OCI-LY1 (cell line): ENCODE measurements around the gene RNF34.

Experiments
- H2AFZ ChIP-seq: fragments of 200-600 bp; sonication (generic), shearing (Covaris generic); 2 replicates; pipeline ENCODE4 v1.6.0; 2014; ENCODE audit warnings: antibody characterized with exemption, mild to moderate bottlenecking, low read length
- H3F3A ChIP-seq: fragments of 200-600 bp; sonication (generic), shearing (Covaris generic); 2 replicates; pipeline ENCODE4 v1.6.0; 2014; ENCODE audit warnings: mild to moderate bottlenecking, antibody characterized with exemption, low read length, moderate library complexity; ENCODE audit not compliant: insufficient read depth
- H3K27ac ChIP-seq: fragments of 200-600 bp; sonication (generic); 2 replicates; pipeline ENCODE4 v1.5.1; 2014; ENCODE audit warnings: low read length, mixed run types, mild to moderate bottlenecking, low read depth; ENCODE audit not compliant: poor library complexity, severe bottlenecking
- H3K27me3 ChIP-seq: fragments of 200-600 bp; sonication (generic); 2 replicates; pipeline ENCODE4 v1.6.0; 2014; ENCODE audit warnings: antibody characterized with exemption, mild to moderate bottlenecking, low read length, moderate library complexity; ENCODE audit not compliant: insufficient read depth
- H3K36me3 ChIP-seq: fragments of 200-600 bp; sonication (generic); 2 replicates; pipeline ENCODE4 v1.6.1; 2014; ENCODE audit warnings: mild to moderate bottlenecking, antibody characterized with exemption, low read length, moderate library complexity, mixed read lengths; ENCODE audit not compliant: insufficient read depth
- H3K4me1 ChIP-seq: fragments of 200-600 bp; sonication (generic); 2 replicates; pipeline ENCODE4 v1.5.1; 2014; ENCODE audit warnings: mild to moderate bottlenecking, low read length, moderate library complexity; ENCODE audit not compliant: insufficient read depth, severe bottlenecking
- H3K4me2 ChIP-seq: fragments of 200-600 bp; sonication (generic), shearing (Covaris generic); 2 replicates; pipeline ENCODE4 v1.6.1; 2014; ENCODE audit warnings: low read length
- H3K4me3 ChIP-seq: fragments of 200-600 bp; sonication (generic); 2 replicates; pipeline ENCODE4 v1.5.1; 2014; ENCODE audit warnings: low read length, low read depth, mild to moderate bottlenecking, mixed read lengths; ENCODE audit not compliant: poor library complexity, severe bottlenecking
- H3K79me2 ChIP-seq: fragments of 200-600 bp; shearing (Covaris generic); 2 replicates; pipeline ENCODE4 v1.6.1; 2016; ENCODE audit warnings: mixed run types, low read length, mixed read lengths; ENCODE audit not compliant: insufficient read depth
- H3K9ac ChIP-seq: fragments of 200-600 bp; sonication (generic), shearing (Covaris generic); 2 replicates; pipeline ENCODE4 v1.6.1; 2014; ENCODE audit warnings: mild to moderate bottlenecking, low read length, mixed read lengths
- H3K9me2 ChIP-seq: fragments of 200-600 bp; sonication (generic), shearing (Covaris generic); 2 replicates; pipeline ENCODE4 v1.6.1; 2014; ENCODE audit warnings: low read depth, mild to moderate bottlenecking, low read length, mixed read lengths
- H3K9me3 ChIP-seq: fragments of 200-600 bp; shearing (Covaris generic); 2 replicates; pipeline ENCODE4 v1.6.1; 2014; ENCODE audit warnings: low read length, mixed read lengths
- H4K20me1 ChIP-seq: fragments of 200-600 bp; sonication (generic), shearing (Covaris generic); 2 replicates; pipeline ENCODE4 v1.6.0; 2016; ENCODE audit warnings: mild to moderate bottlenecking, low read length; ENCODE audit not compliant: insufficient read depth
- EZH2 ChIP-seq: fragments of 200-600 bp; sonication (generic), shearing (Covaris generic); IDR thresholded peaks from 2 replicates; pipeline ENCODE4 v1.8.0; 2017; ENCODE audit warnings: borderline replicate concordance, mixed run types, mild to moderate bottlenecking, antibody characterized with exemption, low read length, moderate library complexity, mixed read lengths
- TF ChIP-seq, protein P1 (sequence below): fragments of 200-600 bp; sonication (generic), shearing (Covaris generic); IDR thresholded peaks from 2 replicates; pipeline ENCODE4 v1.5.1; 2017; ENCODE audit warnings: mild to moderate bottlenecking, antibody characterized with exemption, low read length, moderate library complexity, mixed read lengths

The RNF34 gene

DNA sequence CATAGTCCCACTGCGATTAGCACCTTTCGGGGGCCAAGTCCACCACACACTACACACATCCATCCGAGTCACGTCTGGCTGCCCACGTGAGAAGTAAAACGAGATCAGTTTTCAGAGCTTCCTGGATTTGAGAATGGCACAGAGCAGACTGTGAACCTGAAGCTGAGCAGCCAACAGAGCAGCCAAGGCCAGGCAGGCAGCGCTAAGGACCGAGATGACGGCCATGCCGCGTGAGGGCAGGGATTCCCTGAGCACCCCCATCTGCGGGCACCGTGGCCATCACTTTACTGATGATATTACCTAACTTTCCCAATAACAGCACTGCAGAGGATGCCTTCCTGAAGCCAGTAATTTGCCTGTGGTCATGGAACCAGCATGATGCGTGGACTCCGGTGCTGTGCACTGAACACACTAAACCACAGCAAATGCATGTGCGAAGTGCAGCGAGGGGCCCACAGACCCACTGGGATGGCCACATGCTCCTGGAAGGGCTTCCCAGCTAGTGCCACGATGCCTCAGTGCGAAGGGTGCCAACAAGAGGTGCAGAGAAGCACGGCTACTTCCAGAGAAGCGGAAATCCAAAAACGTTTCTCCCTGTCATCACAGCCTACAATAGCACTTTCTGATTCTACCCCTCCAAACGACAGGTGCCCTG lies 56.0 kb downstream of the RNF34 start:
- Histone ChIP-seq H3K36me3 (peaks cover 44% of the 10 kb centered on the region), H3K79me2 (peaks cover 50% of the 10 kb centered on the region), H3K27ac (no peak overlapping the region), H3K9me3 (no peaks in the 10 kb centered on the region), H3K4me1 (peaks cover 20% of the 10 kb centered on the region), H3K4me2 (no peak overlapping the region), H3F3A (no peaks in the 10 kb centered on the region), H4K20me1 (no peaks in the 10 kb centered on the region), H3K27me3 (no peaks in the 10 kb centered on the region), H3K9ac (no peak overlapping the region), H3K4me3 (no peak overlapping the region), H3K9me2 (no peaks in the 10 kb centered on the region), H2AFZ (no peak overlapping the region)
- no peak for TF ChIP-seq EZH2
- TF ChIP-seq, protein P1, sequence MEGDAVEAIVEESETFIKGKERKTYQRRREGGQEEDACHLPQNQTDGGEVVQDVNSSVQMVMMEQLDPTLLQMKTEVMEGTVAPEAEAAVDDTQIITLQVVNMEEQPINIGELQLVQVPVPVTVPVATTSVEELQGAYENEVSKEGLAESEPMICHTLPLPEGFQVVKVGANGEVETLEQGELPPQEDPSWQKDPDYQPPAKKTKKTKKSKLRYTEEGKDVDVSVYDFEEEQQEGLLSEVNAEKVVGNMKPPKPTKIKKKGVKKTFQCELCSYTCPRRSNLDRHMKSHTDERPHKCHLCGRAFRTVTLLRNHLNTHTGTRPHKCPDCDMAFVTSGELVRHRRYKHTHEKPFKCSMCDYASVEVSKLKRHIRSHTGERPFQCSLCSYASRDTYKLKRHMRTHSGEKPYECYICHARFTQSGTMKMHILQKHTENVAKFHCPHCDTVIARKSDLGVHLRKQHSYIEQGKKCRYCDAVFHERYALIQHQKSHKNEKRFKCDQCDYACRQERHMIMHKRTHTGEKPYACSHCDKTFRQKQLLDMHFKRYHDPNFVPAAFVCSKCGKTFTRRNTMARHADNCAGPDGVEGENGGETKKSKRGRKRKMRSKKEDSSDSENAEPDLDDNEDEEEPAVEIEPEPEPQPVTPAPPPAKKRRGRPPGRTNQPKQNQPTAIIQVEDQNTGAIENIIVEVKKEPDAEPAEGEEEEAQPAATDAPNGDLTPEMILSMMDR, result no peak

DNA sequence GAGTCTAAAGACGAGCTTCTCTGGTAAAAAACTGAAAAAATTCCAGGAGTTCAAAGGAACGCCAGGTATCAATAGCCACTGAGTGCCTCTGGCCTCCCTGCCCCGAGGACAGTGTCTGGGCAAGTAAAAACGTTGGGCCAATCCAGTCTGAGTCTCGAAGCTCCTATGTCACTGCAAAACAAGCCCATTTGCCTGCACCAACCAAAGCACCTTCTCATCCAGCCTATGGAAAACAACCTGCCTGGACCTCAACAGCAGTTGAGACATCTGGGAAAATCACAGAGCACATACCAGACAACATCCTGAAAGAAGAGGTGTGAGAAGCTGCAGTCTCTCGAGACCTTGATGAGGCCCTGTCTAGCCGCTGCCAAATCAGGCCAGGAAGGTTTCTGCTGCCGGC lies 56.6 kb downstream of the RNF34 start:
- TF ChIP-seq, protein P1, result no peak
- no peak for TF ChIP-seq EZH2
- Histone ChIP-seq H3K4me3 (no peak overlapping the region), H3F3A (no peaks in the 10 kb centered on the region), H3K9me2 (no peaks in the 10 kb centered on the region), H3K27me3 (no peaks in the 10 kb centered on the region), H3K27ac (peak overlapping the region; percentile 37), H3K9me3 (no peaks in the 10 kb centered on the region), H3K4me1 (peaks cover 15% of the 10 kb centered on the region), H3K4me2 (peak overlapping the region; percentile 25; the same call in 1 of the 2 replicates), H4K20me1 (no peaks in the 10 kb centered on the region), H3K9ac (no peak overlapping the region; the same call in 1 of the 2 replicates), H3K36me3 (peaks cover 43% of the 10 kb centered on the region), H3K79me2 (peaks cover 56% of the 10 kb centered on the region), H2AFZ (no peak overlapping the region)

DNA sequence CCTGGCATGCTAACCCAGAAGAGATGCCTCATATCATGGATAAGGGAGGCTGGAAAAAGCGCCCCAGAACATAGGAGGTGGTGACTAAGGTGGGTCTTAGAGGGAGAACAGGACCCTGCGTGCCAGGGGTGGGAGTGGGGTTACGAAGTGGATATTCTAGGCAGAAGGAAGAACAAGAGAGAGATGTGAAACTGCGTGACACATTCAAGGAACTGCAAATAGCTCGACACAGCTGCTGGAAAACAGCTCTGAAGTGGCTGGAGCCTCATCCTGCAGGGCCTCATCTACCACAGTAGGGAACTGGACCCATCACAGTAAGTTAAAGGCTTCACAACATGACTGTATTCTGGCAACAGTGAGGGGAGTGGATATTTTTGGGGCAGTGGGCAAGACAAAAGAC lies 61.1 kb downstream of the RNF34 start:
- Histone ChIP-seq H3K9me3 (no peaks in the 10 kb centered on the region), H3K4me1 (peaks cover 31% of the 10 kb centered on the region), H4K20me1 (no peaks in the 10 kb centered on the region), H3K9ac (no peak overlapping the region), H2AFZ (no peak overlapping the region), H3K79me2 (peaks cover 87% of the 10 kb centered on the region), H3K36me3 (peaks cover 37% of the 10 kb centered on the region), H3K27ac (no peak overlapping the region), H3K9me2 (no peaks in the 10 kb centered on the region), H3K4me3 (no peak overlapping the region), H3F3A (no peaks in the 10 kb centered on the region), H3K4me2 (no peak overlapping the region), H3K27me3 (no peaks in the 10 kb centered on the region)
- TF ChIP-seq EZH2, result no peak
- TF ChIP-seq, protein P1, result no peak
